ENCODE measurements around the gene CLUH. TPM values are rescaled to one million over a fixed set of nuclear protein-coding genes. Genes with fewer than 3 reads are reported as not detected.

Gene CLUH
- total and polyA plus RNA-seq, 2 experiments from 2014 or later, result 58.6 to 93.5 TPM

DNA sequence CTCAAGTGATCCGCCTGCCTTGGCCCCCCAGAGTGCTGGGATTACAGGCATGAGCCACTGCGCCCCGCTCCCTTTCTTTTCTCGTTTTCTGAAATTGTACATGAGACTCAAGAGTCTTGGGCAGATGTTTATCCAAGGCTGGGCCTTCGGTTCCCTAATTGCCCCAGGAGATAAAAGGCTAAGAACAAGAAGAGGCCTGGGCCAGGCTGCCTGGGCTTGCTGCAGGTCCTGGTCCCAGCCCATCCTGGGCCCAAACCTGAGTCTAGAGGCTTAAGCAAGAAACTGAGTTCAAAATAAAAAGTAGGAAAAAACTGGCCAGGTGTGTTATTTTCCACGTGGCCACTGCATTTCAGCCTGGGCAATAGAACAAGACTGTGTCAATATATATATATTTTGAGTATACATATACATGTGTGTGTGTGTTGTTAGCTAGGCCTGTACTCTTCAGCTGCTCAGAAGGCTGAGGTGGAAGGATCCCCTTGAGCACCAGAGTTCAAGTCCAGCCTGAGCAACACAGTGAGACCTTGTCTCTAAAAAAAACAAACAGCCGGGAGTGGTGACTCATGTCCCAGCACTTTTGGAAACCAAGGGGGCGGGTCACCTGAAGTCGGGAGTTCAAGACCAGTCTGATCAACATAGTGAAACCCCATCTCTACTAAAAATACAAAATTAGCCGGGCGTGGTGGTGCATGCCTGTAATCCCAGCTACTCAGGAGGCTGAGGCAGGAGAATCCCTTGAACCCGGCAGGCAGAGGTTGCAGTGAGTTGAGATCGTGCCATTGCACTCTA is 6.8 kb upstream of the CLUH start:
- no peaks in the 10 kb centered on the region for H3K9me3 ChIP-seq (ENCODE audit: low read depth)

DNA sequence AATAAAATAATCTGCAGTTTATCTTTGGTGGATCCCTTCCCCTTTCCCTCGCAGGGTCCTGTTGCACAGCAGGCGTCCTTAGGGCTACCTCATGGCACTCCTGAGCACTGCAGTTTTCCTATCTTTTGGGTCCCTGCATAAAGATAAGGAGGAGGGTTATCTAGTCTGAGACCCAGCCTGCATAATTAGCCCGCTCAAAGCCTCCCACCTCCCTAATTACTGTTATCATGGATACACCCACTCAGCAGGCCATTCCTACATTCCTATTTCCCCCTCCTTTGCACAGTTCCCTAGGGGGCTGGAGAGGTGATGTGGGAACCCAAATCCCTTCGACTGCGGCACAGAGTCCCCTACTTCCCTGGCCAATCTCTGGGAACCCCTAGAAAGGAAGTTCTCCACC is 5.1 kb upstream of the CLUH start:
- Histone ChIP-seq H3K4me1 (ENCODE audit: low read depth) (peaks cover 5% of the 10 kb centered on the region), H3K36me3 (no peaks in the 10 kb centered on the region), H3K27ac (no peak overlapping the region), H3K9me3 (ENCODE audit: low read depth) (no peaks in the 10 kb centered on the region), H3K27me3 (no peaks in the 10 kb centered on the region), H3K4me3 (no peak overlapping the region)
- no peak for DNase-seq (ENCODE audit: low read depth in 1 of 2, low spot score in 1 of 2)
- TF ChIP-seq, protein P1, sequence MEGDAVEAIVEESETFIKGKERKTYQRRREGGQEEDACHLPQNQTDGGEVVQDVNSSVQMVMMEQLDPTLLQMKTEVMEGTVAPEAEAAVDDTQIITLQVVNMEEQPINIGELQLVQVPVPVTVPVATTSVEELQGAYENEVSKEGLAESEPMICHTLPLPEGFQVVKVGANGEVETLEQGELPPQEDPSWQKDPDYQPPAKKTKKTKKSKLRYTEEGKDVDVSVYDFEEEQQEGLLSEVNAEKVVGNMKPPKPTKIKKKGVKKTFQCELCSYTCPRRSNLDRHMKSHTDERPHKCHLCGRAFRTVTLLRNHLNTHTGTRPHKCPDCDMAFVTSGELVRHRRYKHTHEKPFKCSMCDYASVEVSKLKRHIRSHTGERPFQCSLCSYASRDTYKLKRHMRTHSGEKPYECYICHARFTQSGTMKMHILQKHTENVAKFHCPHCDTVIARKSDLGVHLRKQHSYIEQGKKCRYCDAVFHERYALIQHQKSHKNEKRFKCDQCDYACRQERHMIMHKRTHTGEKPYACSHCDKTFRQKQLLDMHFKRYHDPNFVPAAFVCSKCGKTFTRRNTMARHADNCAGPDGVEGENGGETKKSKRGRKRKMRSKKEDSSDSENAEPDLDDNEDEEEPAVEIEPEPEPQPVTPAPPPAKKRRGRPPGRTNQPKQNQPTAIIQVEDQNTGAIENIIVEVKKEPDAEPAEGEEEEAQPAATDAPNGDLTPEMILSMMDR (IDR thresholded peaks at IDR 0.05; ENCODE audit: low read depth, low read length), result no peak

More for the DNA sequence above, 6.8 kb upstream of the CLUH start:
- TF ChIP-seq, protein P1 (IDR thresholded peaks at IDR 0.05; ENCODE audit: low read depth, low read length), result no peak
- Histone ChIP-seq H3K4me3 (no peak overlapping the region), H3K27ac (no peak overlapping the region), H3K27me3 (peaks cover 3% of the 10 kb centered on the region), H3K4me1 (ENCODE audit: low read depth) (no peaks in the 10 kb centered on the region), H3K36me3 (no peaks in the 10 kb centered on the region)
- no peak for DNase-seq (ENCODE audit: low read depth in 1 of 2, low spot score in 1 of 2)

DNA sequence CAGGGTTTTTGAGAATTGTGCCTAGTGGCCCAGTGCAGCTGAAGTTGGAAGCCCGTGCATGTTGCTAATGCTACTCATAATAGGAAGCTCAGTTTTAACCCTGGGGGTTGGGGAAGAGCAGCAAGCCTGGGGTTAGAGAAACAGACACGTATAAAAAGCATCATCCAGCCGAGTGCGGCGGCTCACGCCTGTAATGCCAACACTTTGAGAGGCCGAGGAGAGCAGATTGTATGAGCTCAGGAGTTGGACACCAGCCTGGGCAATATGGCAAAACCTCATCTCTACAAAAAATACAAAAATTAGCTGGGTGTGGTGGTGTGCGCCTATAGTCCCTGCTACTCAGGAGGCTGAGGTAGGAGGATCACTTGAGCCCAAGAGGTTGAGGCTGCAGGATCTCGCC is 2.3 kb upstream of the CLUH start:
- TF ChIP-seq, protein P1 (IDR thresholded peaks at IDR 0.05; ENCODE audit: low read depth, low read length), result no peak
- no peaks in the 10 kb centered on the region for H3K27me3 ChIP-seq
- H3K4me1 ChIP-seq (ENCODE audit: low read depth), result peaks cover 19% of the 10 kb centered on the region
- H3K36me3 ChIP-seq, result no peaks in the 10 kb centered on the region
- H3K4me3 ChIP-seq, result no peak overlapping the region
- no peaks in the 10 kb centered on the region for H3K9me3 ChIP-seq (ENCODE audit: low read depth)
- H3K27ac ChIP-seq, result no peak overlapping the region
- no peak for DNase-seq (ENCODE audit: low read depth in 1 of 2, low spot score in 1 of 2)

DNA sequence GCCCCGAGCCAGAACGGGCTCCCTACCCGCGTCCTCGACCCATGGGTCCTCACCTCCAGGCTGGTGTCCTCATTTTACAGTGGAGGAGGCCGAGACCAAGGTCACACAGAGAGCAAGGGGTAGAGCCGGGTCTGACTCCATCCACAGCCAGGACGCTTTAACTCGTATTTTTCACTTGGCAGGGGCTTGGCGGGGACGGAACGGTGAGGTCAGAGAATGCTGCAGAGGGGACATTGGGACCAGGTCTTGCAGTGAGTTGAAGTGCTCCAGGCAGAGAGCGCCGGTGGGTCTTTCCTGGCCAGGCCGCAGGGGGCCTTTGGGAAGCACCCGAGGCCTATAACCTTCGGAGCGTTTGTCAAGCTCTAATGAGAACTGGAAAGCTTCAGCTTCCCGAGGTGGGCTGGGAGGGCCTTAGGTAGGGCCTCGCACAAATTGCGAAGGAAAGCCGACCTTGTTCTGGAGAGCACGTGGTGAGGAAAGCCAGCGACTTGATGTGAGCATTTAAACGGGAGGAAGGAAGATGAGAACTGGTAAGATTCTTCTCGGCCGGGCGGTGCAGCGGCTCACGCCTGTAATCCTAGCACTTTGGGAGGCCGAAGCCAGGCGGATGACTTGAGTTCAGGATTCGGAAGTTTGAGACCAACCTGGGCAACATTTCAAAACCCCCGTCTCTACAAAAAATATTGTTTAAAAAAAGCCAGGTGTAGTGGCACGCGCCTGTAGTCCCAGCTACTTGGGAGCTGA is 908 bp upstream of the CLUH start:
- DNase-seq (ENCODE audit: low read depth in 1 of 2, low spot score in 1 of 2), result no peak
- Histone ChIP-seq H3K4me3 (peak overlapping the region; percentile 69), H3K27ac (peak overlapping the region; percentile 31), H3K27me3 (no peaks in the 10 kb centered on the region), H3K9me3 (ENCODE audit: low read depth) (no peaks in the 10 kb centered on the region), H3K36me3 (no peaks in the 10 kb centered on the region), H3K4me1 (ENCODE audit: low read depth) (peaks cover 30% of the 10 kb centered on the region)
- TF ChIP-seq, protein P1 (IDR thresholded peaks at IDR 0.05; ENCODE audit: low read depth, low read length), result no peak

DNA sequence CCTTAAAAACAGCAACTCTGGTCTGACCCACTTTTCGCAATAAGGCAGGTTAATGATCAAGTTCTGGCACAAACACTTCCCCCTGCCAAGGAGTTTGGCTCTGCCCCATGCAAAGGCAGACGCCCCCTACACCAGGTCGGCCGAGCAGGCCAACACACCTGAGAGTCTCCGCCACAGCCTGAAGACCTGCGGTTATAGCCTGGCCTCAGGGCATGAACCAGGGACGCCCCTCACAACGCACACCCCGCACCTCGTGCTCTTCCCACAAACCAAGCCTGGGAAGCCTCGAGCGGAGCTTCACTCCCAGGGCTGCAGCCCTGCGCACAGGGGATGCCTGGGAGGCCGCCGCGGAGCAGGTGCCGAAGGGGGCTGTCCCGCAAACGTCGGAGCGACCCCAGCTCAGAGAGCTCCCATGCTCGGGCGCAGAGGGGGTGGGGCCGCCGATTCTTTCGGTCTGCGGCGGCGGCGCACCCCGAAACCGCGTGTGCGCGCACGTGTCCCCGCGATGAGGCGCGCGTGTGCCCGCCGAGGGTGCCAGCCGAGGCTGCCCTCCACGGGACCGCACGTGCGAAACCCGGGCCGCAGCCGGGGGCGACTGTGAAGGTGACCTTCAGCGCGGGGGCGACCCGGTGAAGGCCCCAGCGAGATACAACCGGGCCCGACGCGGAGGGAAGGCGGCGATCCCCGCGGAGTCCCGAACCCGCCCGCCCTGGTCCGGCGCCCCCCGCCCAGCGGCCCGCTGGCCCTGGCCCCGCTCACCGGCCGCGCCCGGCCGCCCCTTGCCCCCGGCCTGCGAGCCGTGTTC is 559 bp downstream of the CLUH start:
- H3K9me3 ChIP-seq (ENCODE audit: low read depth), result no peaks in the 10 kb centered on the region
- no peaks in the 10 kb centered on the region for H3K27me3 ChIP-seq
- peak in 1 of 2 donors; percentile 43 for DNase-seq (ENCODE audit: low read depth in 1 of 2, low spot score in 1 of 2)
- no peaks in the 10 kb centered on the region for H3K36me3 ChIP-seq
- peaks cover 34% of the 10 kb centered on the region for H3K4me1 ChIP-seq (ENCODE audit: low read depth)
- TF ChIP-seq, protein P1 (IDR thresholded peaks at IDR 0.05; ENCODE audit: low read depth, low read length), result no peak
- no peak overlapping the region for H3K27ac ChIP-seq
- peak overlapping the region; percentile 69 for H3K4me3 ChIP-seq

All from cardiac muscle cell (in vitro differentiated cells and primary cell).